CD4-positive, alpha-beta T cell treated with Interleukin-10 for 1 hour (primary cell): ENCODE results near the gene STAT2.
"Not testable (repeated sequence)": the region's sequence is repeated elsewhere in the genome, so short reads cannot be mapped to it uniquely, and the experiment has no call there.

Source experiments
- DNase-seq: peaks from one replicate; pipeline ENCODE4 v3.0.0-alpha.2; 2020

Gene STAT2

DNA sequence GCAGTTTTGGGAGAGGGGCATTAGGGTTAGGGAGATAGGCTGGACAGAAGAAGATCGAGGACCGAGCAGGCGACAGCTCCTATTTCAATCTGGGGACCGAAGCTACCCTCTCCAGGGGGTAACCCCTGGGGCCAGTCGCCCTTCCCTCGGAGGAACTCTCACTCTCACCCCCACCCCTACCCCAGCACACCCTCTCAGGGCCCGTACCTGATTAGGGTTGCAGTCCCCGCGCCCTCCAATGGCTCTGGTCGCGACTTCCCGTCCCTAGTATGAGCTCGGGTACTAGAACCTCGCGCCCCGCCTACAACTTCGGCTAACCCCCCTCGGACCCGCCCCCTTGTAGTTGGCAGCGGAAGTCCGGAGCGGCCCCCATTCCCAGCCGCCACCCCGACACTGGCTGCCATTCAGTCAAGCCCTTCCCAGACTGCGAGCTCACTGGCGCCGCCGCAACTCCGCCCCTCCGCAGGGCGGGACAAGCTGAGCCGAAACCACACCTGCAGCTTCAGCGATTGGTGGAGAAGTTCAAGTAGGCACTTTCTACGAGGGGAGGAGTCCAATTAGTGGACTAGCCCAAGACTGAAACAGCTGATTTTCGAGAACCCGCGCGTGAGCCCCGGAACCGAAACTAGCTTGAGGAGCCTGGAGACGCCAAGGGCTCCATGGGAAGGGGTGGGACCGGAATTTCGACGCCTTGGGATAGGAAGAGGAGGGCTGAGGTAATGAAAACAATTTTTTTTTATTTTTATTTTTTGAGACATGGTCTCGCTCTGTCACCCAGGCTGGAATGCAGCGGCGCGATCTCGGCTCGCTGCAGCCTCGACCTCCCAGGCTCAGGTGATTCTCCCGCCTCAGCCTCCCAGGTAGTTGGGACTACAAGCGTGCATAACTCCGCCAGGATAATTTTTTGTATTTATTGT is at the start of gene STAT2:
TSS of gene STAT2 (minus strand) at position 257 of the 917 bp plus-strand sequence. CDS start 3,536 bp downstream, outside the sequence.
- DNase-seq: peak; percentile 100

DNA sequence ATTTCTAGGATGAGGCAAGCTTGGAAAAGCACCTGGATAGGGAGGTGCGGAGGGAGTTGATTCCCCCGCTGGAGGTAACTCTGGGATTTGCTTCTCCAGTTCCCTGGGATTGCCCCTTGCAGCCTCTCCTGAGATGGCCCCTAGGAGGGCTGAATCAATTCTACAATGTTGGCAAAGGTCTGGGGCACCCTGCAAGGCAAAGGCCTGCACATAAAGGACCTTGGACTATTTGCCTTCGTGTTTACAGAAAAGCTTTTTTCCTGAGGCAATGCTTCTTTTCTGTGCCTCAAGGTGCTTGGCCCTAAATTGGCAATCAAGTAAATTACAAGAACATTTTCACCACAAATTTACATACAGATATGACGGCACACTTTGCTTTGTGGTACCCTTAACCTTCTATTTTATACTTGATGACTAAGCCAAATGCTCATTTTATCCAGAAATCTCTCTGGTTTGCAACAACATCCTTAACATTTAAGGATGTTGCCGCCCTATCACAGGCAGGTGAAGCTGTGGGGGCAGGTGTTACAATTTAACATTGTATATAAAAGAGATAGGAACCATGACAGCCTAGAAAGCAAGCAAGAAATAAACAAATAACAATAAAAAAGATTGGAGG is 49.0 kb upstream of the STAT2 start:
- DNase-seq: no peak

DNA sequence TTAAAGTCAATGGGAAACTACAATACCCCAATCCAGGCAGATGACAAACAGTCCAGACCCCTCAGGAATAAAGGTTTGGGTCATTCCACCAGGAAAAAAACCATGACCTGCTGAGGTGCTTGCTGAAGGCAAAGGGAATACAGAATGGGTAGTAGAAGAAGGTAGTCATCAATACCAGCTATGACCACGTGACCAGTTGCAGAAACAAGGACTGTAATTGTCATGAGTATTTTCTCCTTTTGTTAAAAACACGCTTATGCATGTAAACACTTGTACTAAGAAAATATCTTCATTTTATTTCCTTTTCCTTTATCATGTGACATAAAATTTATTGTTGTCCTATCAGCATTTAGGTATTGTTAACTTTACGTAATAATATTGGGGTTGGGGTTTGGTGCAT is 44.3 kb upstream of the STAT2 start:
- not testable (repeated sequence) for DNase-seq

DNA sequence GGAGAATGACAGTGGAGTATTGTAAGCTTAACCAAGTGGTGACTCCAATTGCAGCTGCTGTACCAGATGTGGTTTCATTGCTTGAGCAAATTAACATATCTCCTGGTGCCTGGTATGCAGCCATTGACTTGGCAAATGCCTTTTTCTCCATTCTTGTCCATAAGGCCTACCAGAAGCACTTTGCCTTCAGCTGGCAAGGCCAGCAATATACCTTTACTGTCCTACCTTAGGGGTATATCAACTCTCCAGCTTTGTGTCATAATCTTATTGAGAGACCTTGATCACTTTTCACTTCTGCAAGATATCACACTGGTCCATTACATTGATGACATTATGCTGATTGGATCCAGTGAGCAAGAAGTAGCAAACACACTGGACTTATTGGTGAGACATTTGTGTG is 41.7 kb upstream of the STAT2 start:
- DNase-seq: not testable (repeated sequence)

DNA sequence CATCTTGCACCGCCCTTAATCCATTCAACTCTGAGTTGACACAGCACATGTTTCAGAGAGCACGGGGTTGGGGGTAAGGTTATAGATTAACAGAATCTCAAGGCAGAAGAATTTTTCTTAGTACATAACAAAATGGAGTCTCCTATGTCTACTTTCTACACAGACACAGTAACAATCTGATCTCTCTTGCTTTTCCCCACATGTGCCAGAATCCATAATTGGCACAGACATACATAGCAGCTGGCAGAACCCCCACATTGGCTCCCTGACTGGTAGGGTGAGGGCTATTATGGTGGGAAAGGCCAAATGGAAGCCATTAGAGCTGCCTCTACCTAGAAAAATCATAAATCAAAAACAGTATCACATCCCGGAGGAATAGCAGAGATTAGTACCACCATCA is 41.2 kb upstream of the STAT2 start:
- DNase-seq: not testable (repeated sequence)

DNA sequence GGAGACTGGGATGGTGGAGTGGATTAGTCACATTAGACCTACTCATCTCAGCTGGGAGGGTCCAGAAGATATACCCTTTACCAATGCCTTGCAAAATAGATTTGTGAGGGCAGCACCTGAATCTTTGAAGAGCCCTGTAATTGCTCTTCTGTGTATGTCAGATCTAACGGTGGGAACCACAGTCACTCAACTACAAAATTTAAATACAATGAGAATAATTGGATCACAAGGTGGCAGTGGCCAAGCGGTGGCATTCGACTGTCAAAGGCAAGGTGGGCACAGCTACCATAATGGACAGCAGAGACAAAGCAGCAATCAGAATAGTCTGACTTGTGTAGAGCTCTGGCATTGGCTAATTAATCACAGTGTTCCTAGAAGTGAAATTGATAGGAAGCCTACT is 39.6 kb upstream of the STAT2 start:
- not testable (repeated sequence) for DNase-seq

DNA sequence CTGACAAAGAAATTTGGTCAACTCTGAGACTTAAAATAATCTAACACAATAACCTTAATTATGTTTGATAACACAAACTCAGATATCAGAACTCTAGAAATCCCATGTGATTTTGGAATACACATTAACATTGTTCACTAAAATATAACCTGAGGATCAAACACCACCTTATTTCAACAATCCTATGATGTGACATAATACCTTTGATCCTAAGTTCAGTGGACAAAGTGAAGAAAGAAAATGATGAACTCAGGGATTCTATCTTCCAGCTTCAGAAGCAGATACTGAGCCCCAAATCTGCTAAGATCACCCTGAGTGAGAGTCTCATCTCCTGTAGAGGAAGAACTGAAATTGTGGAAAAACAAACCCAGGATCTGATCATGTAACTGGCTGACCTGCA is 38.4 kb upstream of the STAT2 start:
- DNase-seq: no peak

DNA sequence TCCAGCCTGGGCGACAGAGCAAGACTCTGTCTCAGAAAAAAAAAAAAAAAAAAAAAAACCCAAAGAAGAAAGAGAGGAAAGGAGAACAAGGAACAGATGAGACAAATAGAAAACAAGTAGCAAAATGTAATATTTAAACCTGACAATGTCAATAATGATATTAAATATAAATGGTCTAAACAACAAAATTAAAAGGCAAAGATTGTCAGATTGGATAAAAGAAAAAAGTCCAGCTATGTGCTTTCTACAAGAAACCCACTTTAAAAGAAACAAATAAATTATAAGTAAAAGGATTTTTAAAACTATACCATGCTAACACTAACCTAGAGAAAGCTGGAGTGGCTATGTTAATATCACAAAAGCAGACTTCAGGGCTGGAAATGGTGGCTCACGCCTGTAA is 32.4 kb upstream of the STAT2 start:
- DNase-seq: no peak

DNA sequence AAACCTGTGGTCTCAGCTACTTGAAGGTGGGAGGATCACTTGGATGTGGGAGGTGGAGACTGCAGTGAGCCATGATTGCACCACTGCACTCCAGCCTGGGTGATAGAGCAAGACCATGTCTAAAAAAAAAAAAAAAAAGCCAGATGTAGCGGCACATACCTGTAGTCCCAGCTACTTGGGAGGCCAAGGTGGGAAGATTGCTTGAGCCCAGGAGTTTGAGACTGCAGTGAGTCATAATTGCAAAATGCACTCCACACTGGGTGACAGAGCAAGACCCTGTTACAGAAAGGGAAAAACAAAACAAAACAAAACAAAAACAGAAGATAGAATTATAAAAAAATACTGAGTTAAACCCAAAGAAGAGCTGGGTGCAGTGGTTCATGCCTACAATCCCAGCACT is 31.8 kb upstream of the STAT2 start:
- no peak for DNase-seq

DNA sequence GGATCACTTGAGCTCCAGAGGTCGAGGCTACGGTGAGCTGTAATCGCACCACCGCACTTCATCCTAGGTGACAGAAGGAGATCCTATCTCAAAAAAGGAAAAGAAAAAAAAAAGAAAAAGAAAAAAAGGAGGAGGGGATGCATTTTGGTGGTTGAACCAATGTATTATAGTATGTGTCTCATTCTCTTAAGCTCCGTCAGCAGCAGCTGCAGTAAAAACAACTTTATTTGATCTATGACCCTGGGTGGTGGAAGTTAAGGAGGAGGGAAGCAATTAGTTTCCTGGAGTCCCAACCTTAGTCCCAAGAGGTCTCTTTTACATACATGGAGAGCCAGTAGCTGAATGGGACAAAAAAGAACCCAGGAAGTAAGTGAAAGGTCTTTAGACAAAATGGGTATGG is 29.5 kb upstream of the STAT2 start:
- no peak for DNase-seq

DNA sequence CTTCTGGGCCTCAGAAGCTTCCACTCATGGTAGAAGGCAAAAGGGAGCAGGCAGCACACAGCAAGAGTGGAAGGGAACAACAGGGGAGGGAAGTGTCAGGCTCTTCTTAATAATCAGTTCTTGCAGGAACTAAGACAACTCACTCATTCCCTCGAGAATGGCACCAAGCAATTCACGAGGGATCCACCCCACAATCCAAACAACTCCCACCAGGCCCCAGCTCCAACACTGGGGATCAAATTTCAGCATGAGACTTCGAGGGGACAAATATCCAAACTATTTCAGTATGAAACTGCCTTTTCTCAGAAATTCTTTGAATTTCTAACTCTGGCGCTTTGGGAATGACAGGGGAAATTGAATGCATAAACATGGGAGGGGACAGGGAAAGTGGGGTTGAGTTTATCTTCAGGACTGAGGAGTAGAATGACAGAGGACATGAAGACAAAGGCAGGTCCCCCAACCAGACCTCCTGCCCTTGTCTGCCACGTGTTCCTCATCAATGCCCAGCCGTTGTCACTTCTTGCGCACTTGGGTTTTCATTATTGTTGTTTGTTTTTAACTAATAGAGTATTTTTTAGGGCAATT is 27.3 kb upstream of the STAT2 start:
- DNase-seq: no peak

DNA sequence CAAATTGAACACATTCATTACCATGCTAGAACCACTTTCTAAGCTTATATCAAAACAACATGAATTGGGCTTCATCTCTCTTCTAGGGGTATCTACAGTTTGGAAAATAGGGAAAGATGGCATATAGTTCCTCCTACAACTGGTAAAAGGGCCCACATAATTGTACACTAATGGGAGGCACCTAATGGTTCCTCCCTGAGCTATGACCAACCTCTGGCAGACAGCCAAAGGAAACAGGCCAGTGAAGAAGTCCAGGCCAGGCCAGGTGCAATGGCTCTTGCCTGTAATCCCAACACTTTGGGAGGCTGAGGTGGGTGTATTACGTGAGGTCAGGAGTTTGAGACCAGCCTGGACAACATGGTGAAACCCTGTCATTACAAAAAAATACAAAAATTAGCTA is 26.0 kb upstream of the STAT2 start:
- DNase-seq: no peak

DNA sequence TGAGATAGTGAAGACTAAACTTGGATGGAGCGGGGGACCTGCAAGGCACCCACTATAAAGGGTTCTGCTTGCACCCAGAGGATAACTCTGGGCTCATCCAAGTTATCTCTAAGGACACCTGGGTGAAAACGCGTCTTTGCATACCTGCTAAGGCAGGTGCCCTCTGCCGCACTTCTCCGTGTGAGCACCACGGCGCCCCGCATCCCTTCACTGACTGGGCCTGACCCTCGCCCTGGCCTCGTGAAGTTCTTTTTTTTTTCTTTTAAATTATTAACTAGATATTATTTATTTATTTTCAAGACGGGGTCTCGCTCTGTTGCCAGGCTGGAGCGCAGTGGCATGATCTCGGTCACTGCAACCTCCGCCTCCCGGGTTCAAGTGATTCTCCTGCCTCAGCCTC is 22.7 kb upstream of the STAT2 start:
- no peak for DNase-seq

DNA sequence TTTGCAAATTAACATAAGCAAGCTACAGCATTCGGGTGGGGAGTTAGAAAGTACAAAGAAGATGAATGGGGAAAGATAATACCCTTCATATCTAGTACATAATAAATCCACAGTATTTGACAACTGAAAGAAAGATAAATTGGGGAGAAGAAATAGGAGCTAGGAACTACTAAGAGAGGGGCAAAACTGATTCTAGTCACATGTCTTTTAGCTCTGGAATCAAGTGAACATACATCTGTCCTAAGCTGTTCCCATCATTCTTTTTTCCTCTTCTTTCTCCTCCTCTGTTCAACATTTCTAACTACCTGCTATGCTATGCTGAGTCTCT is 18.0 kb upstream of the STAT2 start:
- no peak for DNase-seq

DNA sequence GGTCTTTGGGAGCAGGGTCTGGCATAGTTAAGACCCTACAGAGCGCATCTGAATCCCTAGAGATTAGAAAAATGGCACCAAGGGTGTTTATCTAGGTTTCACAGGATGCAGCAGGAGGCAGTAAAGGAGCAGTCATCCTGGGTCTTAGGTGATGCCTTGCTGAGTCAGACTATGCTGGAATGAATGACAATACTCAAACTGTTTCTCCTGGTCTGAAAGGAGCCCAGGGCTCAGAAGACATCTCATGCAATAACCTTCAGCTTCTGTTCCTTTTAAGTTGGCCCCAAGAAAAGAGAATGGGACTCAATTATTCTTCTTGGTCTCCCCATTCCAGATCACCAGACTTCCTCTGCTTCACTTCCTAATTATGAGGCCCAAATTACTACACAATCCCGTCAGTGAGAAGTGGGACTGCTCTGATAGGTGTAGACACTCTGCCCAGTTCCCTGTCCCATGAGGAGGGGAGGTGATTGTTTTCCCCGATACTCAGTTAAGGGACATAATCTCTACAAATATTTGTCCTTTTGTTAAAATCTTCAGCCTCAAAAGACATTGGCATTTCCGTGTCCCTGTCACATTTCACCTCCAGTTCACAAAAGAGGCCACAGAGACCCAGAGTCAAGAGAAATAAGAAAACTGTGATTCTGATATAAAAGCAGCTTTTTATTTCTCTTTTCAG is 17.5 kb upstream of the STAT2 start:
- DNase-seq: no peak

DNA sequence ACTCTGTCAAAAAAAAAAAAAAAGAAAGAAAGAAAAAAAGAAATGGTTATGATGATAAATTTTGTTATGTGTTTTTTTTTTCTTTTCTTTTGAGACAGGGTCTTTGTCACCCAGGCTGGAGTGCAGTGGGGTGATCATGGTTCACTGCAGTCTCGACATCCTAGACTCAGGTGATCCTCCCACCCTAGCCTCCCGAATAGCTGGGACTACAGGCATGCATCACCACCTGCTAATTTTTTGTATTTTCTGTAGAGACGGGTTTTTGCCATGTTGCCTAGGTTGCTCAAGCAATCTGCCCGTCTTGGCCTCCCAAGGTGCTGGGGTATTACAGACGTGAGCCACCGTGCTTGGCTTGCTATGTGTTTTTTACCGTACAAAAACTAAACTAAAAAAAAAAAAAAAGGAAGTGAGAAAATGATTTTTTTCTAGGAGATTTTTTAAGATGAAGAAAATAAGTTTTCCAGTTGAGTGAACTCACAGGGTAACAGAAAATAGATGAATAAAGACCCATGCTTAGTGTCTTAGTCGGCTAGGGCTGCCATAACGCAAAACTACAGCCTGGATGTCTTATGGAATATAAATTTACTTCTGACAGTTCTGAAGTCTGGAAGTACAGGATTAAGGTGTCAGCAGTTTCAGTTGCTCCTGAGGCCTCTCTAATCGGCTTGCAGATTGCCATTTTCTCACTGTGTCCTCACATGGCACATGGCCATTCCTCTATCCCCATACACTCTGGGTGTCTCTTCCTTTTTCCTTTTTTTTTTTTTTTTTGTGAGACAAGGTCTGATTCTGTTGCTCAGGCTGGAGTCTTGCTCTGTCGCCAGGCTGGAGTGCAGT is 15.9 kb upstream of the STAT2 start:
- DNase-seq: no peak

DNA sequence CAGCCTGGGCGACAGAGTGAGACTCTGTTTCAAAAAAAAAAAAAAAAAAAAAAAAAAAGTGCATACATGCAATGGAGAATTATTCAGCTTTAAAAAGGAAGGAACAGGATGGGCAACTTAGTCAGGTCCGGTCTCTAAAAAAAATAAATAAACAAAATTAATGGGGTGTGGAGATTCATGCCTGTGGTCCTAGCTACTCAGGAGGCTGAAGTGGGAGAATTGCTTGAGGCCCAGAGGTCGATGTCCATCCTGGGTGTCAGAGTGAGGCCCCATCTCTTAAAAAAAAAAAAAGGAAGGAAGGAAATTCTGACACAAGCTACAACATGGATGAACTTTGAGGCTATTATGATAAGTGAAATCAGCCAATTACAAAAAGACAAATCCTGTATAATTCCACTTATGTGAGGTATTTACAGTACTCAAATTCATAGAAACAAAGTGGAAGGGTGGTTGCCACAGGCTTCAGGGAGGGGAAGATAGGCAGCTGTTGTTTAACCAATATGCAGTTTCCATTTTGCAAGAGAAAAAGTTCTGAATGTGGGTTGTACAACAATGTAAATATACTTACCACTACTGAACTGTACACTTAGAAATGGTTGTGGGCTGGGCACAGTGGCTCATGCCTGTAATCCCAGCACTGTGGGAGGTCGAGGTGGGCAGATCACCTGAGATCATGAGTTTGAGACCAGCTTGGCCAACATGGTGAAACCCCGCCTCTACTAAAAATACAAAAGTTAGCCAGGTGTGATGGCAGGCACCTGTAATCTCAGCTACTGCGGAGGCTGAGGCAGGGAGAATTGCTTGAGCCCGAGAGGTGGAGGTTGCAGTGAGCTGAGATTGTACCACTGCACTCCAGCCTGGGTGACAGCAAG is 15.1 kb upstream of the STAT2 start:
- no peak for DNase-seq

DNA sequence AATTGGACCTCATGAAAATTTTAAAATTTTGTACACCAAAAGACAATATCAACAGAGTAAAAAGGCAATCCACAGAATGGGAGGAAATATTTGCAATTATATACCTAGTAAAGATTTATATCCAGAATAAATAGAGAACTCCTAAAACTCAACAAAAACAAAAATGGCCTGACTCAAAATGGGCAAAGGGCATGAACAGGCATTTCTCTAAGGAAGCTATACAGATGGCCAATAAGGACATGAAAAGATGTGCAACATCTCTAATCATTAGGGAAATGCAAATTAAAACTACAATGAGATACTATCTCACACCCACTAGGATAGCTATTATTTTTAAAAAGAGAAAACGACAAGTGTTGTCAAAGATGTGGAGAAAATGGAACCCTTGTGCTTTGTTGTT is 13.6 kb upstream of the STAT2 start:
- no peak for DNase-seq

DNA sequence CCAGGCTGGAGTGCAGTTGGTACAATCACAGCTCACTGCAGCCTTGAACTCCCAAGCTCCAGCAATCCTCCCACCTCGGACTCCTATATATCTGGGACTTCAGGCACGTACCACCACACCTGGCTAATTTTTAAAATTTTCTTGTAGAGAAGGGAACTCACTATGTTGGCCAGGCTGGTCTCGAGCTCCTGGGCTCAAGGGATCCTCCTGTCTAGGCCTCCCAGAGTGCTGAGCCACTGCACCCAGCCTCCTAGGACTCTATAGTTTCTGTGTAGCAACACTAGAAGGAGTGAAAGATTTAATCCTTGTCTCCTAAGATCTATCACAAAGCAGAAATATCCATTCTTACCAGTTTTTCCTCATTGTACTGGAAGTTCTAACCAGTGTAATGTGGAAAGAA is 7.0 kb upstream of the STAT2 start:
- no peak for DNase-seq

DNA sequence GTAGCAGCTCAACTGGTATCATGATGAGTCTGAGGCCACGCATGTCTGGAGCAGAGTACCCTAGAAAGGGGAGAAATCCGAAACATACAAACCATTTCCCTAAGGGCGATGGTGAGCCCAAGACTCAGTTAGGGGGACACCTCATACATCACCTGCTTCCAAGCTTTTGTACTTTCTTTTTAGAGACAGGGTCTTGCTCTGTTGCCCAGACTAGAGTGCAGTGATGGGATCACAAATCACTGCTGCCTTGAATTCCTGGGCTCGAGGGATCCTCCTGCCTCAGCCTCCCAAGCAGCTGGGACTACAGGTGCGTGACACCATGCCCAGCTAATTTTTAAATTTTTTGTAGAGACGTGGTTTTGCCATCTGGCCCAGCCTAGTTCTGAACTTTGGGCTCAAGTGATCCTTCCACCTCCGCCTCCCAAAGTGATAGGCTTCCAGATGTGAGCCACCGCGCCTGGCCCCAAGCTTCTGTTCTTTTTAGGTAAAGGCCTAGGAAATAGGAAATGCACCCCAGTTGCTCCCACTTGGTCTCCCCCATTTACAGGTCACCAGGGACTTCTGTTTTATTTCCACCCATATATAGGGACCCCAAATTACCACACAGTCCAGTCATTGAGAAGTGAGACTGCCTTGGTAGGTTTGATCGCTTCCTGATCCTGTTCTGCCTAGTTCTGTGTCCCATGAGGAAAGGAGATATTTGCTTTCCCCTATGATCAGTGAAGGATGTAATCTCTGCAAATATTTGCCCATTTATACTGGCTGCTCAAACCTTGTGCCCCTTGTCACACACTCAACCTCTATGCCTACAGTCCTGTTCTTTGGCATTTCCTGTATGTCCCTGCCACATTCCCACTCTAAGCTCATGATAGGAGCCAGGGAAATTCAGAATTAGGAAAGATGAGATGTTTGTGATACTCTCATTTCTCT is 2.5 kb upstream of the STAT2 start, which contains the start of gene APOF:
TSS of gene APOF (minus strand) at position 728 of the 930 bp plus-strand sequence. CDS start at position 616, 112 bp downstream.
- DNase-seq: no peak
